Sciatic nerve (tissue), 2 donors: ENCODE measurements around the gene RASEF. TPM values are rescaled to one million over a fixed set of nuclear protein-coding genes. Genes with fewer than 3 reads are reported as not detected.

ENCODE experiments used
- ATAC-seq: fragments of 200-7000 bp; cut with Tn5 transposase; one replicate; pipeline ENCODE4 v1.9.1; 2020; ENCODE audit warnings: mild to moderate bottlenecking, moderate library complexity
- DNase-seq: peaks from one replicate; pipeline ENCODE4 v3.0.0-alpha.2; 2020; ENCODE audit warnings: low spot score
- intact Hi-C: fragments of 100-400 bp; cut with DNase I; formaldehyde crosslinking; loops from one replicate; pipeline ENCODE4 v1.14.2; 2022
- total RNA-seq: library from RNA; stranded (reverse); fragmentation: NEBNext Ultra II Directional; extraction: Animal tissue kit (Norgen Biotek cat#: 25700); gene quantifications from one replicate; pipeline ENCODE4 v1.2.1, GENCODE V29; 2021
- donor health status: DM: no; HTN: no; CAD: no.
- donor health status: DM: no; HTN: no; CAD: no.

Gene RASEF
- total RNA-seq, 1 donor from 2014 or later, result 0.09 TPM

DNA sequence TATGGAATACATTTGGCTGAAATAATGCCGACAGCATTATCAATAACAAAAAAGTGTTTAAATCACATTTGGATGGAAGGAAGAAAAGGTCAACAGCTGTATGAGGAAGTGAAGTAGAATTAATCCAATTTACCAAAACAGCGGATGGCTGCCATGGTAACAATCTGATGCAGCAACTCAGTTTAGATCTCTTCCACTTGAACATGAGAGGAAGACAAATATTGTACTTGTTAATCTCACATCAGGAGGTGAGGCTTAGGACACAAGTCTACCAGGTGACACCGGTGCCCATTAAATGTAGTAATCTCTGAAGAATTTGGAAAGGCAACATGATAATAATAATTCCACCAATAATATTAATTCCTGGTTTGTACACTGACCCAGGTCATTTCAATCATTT, 2.4 kb downstream of the RASEF start:
- DNase-seq (no peak), ATAC-seq (no peak)
- intact Hi-C loops, result no loop called here

- DNase-seq (no peak), ATAC-seq (no peak)
- intact Hi-C loops, result no loop called here
These were observed 3.5 kb downstream of the RASEF start for GRCh38 chr9:83059417-83059816.

- ATAC-seq, result no peak
- intact Hi-C loops, result no loop called here
- no peak for DNase-seq
These were observed 6.0 kb downstream of the RASEF start for GRCh38 chr9:83056911-83057310.

- no peak for ATAC-seq
- intact Hi-C loops, result no loop called here
- no peak for DNase-seq
These were observed 6.8 kb downstream of the RASEF start for GRCh38 chr9:83056174-83056573.

GRCh38 chr9:83047839-83048775, 14.8 kb downstream of the RASEF start:
- no peak for DNase-seq
- intact Hi-C loops, result no loop called here
- no peak for ATAC-seq

DNA sequence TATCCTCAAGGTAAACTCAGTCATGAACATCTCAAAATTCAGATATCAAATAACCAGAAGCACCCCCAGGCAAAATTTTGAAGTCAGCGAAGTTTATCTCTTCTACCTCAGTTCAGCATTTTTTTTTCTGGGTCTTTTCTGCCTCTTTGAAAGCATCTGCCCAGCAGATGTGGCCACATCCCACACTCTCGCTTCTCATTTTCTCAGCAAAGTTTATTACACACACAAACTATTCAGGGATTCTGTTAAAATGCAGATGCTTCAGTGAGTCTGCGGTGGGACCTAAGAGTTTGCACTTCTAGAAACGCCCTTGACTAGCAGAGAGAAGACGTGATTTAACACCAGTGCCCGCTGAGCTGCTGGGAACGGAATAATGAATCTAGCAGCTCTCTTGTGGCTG, 19.3 kb downstream of the RASEF start:
- intact Hi-C loops, result no loop called here
- DNase-seq (no peak), ATAC-seq (no peak)

DNA sequence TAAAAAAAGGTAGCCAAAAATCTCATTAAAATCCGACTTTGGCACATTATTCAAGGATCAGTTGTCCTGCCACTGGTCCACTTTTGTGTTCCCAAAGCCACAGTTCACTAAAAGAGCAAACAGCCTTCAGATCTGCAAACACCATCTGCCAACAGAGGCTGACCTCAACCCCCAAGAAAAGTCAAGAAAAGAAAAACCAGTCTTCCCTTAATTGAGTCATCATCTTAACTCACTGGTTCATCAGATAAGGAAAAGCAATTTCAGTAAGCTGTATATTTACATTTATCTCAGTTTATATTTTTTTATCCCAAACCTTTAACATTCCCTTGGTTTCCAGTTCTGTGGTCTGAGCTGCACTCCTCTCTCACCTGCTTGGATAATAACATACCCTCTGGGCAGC, 21.2 kb downstream of the RASEF start:
- ATAC-seq, result no peak
- intact Hi-C loops, result no loop called here
- no peak for DNase-seq

- ATAC-seq (no peak), DNase-seq (no peak)
- intact Hi-C loops, result no loop called here
These were observed 23.6 kb downstream of the RASEF start for GRCh38 chr9:83039303-83039702.

DNA sequence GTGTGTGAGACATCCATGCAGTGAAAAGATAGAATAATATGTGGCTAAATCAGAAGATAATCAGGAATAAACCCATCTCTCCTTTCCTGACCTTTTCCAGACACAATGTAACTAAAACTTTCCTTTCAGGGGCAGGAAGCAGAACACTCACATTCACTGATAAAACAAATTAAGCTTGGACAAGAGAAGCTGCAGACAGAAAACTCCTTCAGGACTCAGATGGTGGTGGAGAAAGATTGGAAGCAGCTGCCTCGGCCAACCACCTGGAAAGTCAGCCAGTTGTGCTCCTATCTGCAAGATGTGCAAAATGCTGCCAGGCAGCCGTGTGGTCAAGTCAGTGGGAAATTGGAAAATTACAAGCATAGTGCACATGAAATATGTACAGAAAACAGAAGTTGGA, 26.9 kb downstream of the RASEF start:
- ATAC-seq, result no peak
- no peak for DNase-seq
- intact Hi-C loops, result no loop called here

- DNase-seq (no peak), ATAC-seq (no peak)
- intact Hi-C loops, result no loop called here
These were observed 27.8 kb downstream of the RASEF start for GRCh38 chr9:83035143-83035542.

DNA sequence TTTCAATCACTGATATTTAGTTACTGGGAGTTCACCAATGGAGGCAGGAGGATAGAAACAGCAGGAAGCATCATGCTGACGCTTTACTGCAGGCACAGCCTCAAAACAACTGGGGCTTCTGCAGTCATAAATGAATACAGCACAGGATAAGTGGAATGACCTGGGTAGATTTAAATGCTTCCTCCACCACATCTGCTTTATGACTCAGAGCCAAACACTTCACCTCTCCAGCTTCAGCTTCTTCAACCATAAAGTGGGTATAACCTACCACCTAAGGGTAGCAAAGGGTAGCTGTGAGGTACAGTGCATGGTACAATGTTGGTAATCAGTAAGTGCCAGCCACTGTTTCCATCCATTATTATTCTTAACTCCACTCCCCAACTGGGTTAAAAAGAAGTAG, 28.4 kb downstream of the RASEF start:
- no peak for DNase-seq
- no peak for ATAC-seq
- intact Hi-C loops, result no loop called here

- DNase-seq, result no peak
- ATAC-seq, result no peak
- intact Hi-C loops, result no loop called here
These were observed 28.9 kb downstream of the RASEF start for GRCh38 chr9:83034026-83034425.

GRCh38 chr9:83032065-83032625, 30.8 kb downstream of the RASEF start:
- DNase-seq (no peak), ATAC-seq (no peak)
- intact Hi-C loops, result no loop called here

GRCh38 chr9:83030391-83031107, 32.4 kb downstream of the RASEF start:
- intact Hi-C loops, result no loop called here
- ATAC-seq (no peak), DNase-seq (no peak)

DNA sequence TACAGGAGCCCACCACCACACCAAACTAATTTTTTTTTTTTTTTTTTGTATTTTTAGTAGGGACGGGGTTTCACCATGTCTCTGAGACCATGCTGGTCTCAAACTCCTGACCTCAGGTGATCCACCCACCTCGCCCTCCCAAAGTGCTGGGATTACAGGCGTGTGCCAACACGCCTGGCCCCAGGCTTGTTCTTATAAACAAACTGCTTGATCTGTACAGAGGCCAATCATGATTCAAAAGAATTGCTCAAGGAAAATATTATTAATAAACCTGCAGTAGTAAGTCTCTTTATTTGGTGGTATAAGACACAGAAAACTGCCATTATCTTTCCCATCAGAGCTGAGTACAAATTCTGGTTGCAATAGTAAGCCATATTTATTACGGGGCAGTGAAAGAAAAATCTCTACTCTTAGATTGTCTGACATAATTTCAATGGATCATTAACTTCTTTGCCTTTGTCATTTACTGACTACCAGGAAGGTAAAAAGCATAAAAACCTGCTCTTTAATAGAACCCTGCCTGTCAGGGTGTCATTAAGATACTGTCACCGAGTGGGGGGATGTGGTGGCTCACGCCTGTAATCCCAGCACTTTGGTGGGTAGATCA, 33.3 kb downstream of the RASEF start:
- ATAC-seq (no peak), DNase-seq (no peak)
- intact Hi-C loops, result no loop called here

GRCh38 chr9:83027153-83027891, 35.6 kb downstream of the RASEF start:
- ATAC-seq, result no peak
- no peak for DNase-seq

DNA sequence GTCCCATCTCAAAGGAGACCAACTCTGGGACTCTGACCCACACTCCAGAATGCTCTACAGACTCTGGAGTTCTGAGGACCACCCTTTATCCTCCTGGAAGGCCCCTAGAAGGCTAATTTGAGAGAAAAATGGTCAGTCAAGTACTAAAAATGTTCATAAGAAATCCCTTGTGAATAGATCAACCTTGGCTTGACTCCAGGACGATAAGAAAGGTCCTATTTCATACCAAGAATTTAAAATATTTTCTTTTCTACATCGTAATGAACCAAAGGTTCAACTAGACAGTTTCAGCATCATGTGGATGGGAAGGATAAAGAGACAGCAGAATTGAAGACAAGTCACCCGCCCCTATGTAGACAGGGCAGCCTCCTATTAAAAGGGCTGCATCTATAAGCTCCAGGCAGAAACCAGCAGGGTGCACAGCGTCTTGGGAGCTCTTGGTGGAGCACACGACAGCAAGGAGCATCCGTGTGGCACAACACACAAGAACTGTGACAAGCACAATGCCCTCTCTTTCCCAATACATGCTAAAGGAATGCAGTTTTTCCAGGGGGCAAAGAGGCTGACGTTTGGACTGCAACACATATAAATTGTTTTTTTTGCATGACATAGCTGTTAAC, 38.3 kb downstream of the RASEF start:
- DNase-seq, result no peak
- ATAC-seq, result no peak
- intact Hi-C loops, result no loop called here

More at GRCh38 chr9:83027153-83027891, 35.6 kb downstream of the RASEF start:
- intact Hi-C loops, result no loop called here

DNA sequence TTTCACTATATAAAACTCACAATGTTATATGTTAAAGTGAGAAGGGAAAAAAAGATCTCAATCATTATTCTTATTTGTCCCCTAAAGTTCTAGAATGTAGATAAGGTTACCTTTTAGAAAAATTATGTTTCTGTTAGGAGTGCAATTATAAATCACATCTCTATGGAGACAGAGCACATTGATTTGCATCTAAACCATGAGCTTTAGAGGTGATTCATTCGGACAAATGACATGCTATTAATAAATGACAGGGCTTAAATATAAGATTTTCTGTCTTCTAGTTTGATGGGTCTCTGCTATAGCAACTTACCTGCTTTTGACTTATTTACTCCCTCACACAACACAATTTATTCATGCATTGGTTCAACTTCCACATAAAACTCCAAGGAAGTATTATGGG, 39.8 kb downstream of the RASEF start:
- DNase-seq (no peak), ATAC-seq (no peak)
- intact Hi-C loops, result no loop called here

- intact Hi-C loops, result no loop called here
- ATAC-seq (no peak), DNase-seq (no peak)
These were observed 42.1 kb downstream of the RASEF start for GRCh38 chr9:83020864-83021263.
